GM12864 (cell line): ENCODE measurements around the gene KRTAP5-1.

Experiments
- DNase-seq: peaks from one replicate; pipeline ENCODE4 v3.0.0-alpha.2; 2011; ENCODE audit warnings: low read depth
- H3K4me3 ChIP-seq: 2 replicates; pipeline ENCODE4 v1.5.1; 2011; ENCODE audit warnings: mild to moderate bottlenecking, low read depth, low read length, control low read depth
- TF ChIP-seq, protein P1 (sequence below): IDR thresholded peaks from 2 replicates; pipeline ENCODE4 v1.5.1; 2011; ENCODE audit warnings: low read depth, mild to moderate bottlenecking, moderate library complexity, low read length, control low read depth, inconsistent platforms; ENCODE audit errors: missing control alignments

Gene KRTAP5-1

GRCh38 chr11:1561266-1561665, 23.8 kb downstream of the KRTAP5-1 start:
- no peak for DNase-seq
- H3K4me3 ChIP-seq = no peak overlapping the region
- TF ChIP-seq, protein P1, sequence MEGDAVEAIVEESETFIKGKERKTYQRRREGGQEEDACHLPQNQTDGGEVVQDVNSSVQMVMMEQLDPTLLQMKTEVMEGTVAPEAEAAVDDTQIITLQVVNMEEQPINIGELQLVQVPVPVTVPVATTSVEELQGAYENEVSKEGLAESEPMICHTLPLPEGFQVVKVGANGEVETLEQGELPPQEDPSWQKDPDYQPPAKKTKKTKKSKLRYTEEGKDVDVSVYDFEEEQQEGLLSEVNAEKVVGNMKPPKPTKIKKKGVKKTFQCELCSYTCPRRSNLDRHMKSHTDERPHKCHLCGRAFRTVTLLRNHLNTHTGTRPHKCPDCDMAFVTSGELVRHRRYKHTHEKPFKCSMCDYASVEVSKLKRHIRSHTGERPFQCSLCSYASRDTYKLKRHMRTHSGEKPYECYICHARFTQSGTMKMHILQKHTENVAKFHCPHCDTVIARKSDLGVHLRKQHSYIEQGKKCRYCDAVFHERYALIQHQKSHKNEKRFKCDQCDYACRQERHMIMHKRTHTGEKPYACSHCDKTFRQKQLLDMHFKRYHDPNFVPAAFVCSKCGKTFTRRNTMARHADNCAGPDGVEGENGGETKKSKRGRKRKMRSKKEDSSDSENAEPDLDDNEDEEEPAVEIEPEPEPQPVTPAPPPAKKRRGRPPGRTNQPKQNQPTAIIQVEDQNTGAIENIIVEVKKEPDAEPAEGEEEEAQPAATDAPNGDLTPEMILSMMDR = no peak

DNA sequence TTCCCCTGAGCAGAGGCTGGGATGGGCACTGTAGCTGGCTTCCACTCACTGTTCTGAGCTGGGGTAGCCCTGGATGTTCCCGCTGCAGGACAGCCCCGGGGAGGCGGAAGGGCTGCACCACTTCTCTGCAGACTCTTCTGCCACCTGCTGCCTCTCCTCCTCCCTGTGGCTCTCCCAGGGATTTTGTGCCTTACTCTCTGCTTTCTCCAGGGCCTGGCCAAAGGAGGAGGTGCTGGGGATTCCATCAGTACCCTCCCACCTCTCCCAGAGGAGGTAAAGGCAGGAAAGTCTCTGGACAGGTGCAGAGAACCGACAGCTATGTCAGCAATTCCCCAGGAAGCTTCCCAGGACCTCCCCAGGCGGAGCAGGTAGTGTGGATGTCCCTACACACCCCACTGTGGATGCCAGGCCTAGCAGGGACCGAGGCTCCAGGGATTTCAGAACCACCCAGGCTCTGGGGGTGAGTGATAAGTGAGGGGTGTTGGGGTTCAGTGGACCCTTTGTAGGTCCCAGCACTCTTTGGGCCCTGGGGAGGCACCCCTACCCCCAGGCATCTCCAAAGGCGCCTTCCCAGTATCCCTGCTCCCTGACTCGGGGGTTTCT, 24.3 kb downstream of the KRTAP5-1 start:
- no peak overlapping the region for H3K4me3 ChIP-seq
- TF ChIP-seq, protein P1 = no peak
- no peak for DNase-seq

GRCh38 chr11:1560002-1560648, 25.0 kb downstream of the KRTAP5-1 start:
- H3K4me3 ChIP-seq = no peak overlapping the region
- TF ChIP-seq, protein P1 = no peak
- no peak for DNase-seq

- no peak overlapping the region for H3K4me3 ChIP-seq
- DNase-seq = no peak
- TF ChIP-seq, protein P1 = no peak
Measured at GRCh38 chr11:1559111-1559951, 25.8 kb downstream of the KRTAP5-1 start.

- no peak overlapping the region for H3K4me3 ChIP-seq
- TF ChIP-seq, protein P1 = no peak
- no peak for DNase-seq
Measured at GRCh38 chr11:1558775-1559110, 26.3 kb downstream of the KRTAP5-1 start.

GRCh38 chr11:1557904-1558774, 26.9 kb downstream of the KRTAP5-1 start:
- TF ChIP-seq, protein P1 = no peak
- DNase-seq = no peak
- no peak overlapping the region for H3K4me3 ChIP-seq
